Naive thymus-derived CD4-positive, alpha-beta T cell (primary cell): ENCODE data around the gene HSFX1. TPM values are rescaled to one million over a fixed set of nuclear protein-coding genes. Genes with fewer than 3 reads are reported as not detected.
"Not testable (repeated sequence)": the region's sequence is repeated elsewhere in the genome, so short reads cannot be mapped to it uniquely, and the experiment has no call there.

Experiments
- ATAC-seq: fragments of 150-1000 bp; cut with Tn5 transposase; 2 replicates; pipeline ENCODE4 v1.10.0; 2021; ENCODE audit warnings: mild to moderate bottlenecking, moderate library complexity
- CTCF ChIA-PET: fragments of 350-600 bp; sonication (Branson Sonifier 250); formaldehyde crosslinking; loops from one replicate; lab custom pipeline; 2021; ENCODE audit warnings: antibody characterized with exemption; lab: Charles Lee
- POLR2A ChIA-PET: fragments of 350-600 bp; sonication (Branson Sonifier 250); formaldehyde crosslinking; loops from one replicate; lab custom pipeline; 2021; ENCODE audit warnings: antibody characterized with exemption, inconsistent platforms; lab: Charles Lee
- DNase-seq, 9 donors: peaks; one replicate each; pipeline versions ENCODE4 v3.0.0 to v3.0.0-alpha.2; 2020 to 2022; ENCODE audit warnings: mixed read lengths in 1 of 9
- H3K27ac ChIP-seq: one replicate; pipeline ENCODE4 v1.7.0; 2013; ENCODE audit warnings: mild to moderate bottlenecking, low read depth, low read length, moderate library complexity
- H3K27me3 ChIP-seq, 2 donors: one replicate each; pipeline ENCODE4 v1.7.0; 2013; ENCODE audit warnings: low read length in 2 of 2, mild to moderate bottlenecking in 2 of 2, moderate library complexity in 2 of 2; ENCODE audit not compliant: control insufficient read depth in 2 of 2, insufficient read depth in 2 of 2
- H3K36me3 ChIP-seq, 3 experiments: 1 replicate in 2 of 3; 2 replicates in 1 of 3; pipeline ENCODE4 v1.7.0; 2013; ENCODE audit warnings: low read length in 3 of 3, mild to moderate bottlenecking in 3 of 3, moderate library complexity in 1 of 3; ENCODE audit not compliant: insufficient read depth in 3 of 3, control insufficient read depth in 2 of 3
- H3K4me1 ChIP-seq, 2 donors: one replicate each; pipeline ENCODE4 v1.7.0; 2013; ENCODE audit warnings: low read length in 2 of 2, mild to moderate bottlenecking in 2 of 2, moderate library complexity in 1 of 2; ENCODE audit not compliant: control insufficient read depth in 2 of 2, insufficient read depth in 2 of 2
- H3K4me3 ChIP-seq: 2 replicates; pipeline ENCODE4 v1.7.0; 2013; ENCODE audit warnings: mild to moderate bottlenecking, low read length
- H3K9me3 ChIP-seq, 3 experiments: 1 replicate in 2 of 3; 2 replicates in 1 of 3; pipeline ENCODE4 v1.7.0; 2013; ENCODE audit warnings: low read length in 3 of 3; ENCODE audit not compliant: control insufficient read depth in 2 of 3
- H3K27ac Mint-ChIP-seq, 9 donors: one replicate each; pipeline ENCODE4 v1.8.0; 2020 to 2022; ENCODE audit warnings: mixed read lengths in 9 of 9, mild to moderate bottlenecking in 8 of 9, moderate library complexity in 5 of 9, inconsistent platforms in 2 of 9
- H3K27me3 Mint-ChIP-seq, 5 donors: one replicate each; pipeline ENCODE4 v1.8.0; 2021 to 2022; ENCODE audit warnings: mixed read lengths in 5 of 5, mild to moderate bottlenecking in 1 of 5
- H3K36me3 Mint-ChIP-seq, 5 donors: one replicate each; pipeline ENCODE4 v1.8.0; 2020 to 2022; ENCODE audit warnings: mixed read lengths in 5 of 5, mild to moderate bottlenecking in 3 of 5, inconsistent platforms in 1 of 5
- H3K4me1 Mint-ChIP-seq, 7 donors: one replicate each; pipeline ENCODE4 v1.8.0; 2020 to 2022; ENCODE audit warnings: mixed read lengths in 7 of 7, mild to moderate bottlenecking in 3 of 7, inconsistent platforms in 1 of 7
- H3K4me3 Mint-ChIP-seq, 10 donors: one replicate each; pipeline ENCODE4 v1.8.0; 2020 to 2022; ENCODE audit warnings: mild to moderate bottlenecking in 10 of 10, mixed read lengths in 10 of 10, moderate library complexity in 6 of 10, inconsistent platforms in 2 of 10
- H3K9me3 Mint-ChIP-seq, 11 donors: one replicate each; pipeline ENCODE4 v1.8.0; 2020 to 2022; ENCODE audit warnings: mixed read lengths in 11 of 11, mild to moderate bottlenecking in 4 of 11, inconsistent platforms in 1 of 11, moderate library complexity in 1 of 11
- intact Hi-C, 2 donors: fragments of 100-400 bp; cut with micrococcal nuclease; formaldehyde crosslinking; loops; one replicate each; pipeline ENCODE4 v1.15.1; 2023
- polyA plus RNA-seq, 2 donors: library from polyadenylated mRNA; unstranded; fragments of 300-500 nt; fragmentation: Illumina TruSeq; gene quantifications; one replicate each; pipeline ENCODE4 v1.2.3, GENCODE V29; 2021
- total RNA-seq, 6 experiments: library from RNA in 5 of 6; stranded (reverse) in 5 of 6; gene quantifications; 1 replicate in 5 of 6; 2 replicates in 1 of 6; pipeline ENCODE4 v1.2.3 and lab custom pipeline; 2021 to 2026

The HSFX1 gene
- total and polyA plus RNA-seq, 7 experiments from 2014 or later, result 0.47 to 2.8 (median 0.85) TPM; not detected in 1

GRCh38 chrX:149758715-149759078 lies 15.2 kb upstream of the HSFX1 start:
- H3K9me3 ChIP-seq, POLR2A ChIA-PET, H3K36me3 ChIP-seq, H3K27me3 Mint-ChIP-seq, ATAC-seq, H3K4me1 Mint-ChIP-seq, intact Hi-C loops, DNase-seq, H3K27me3 ChIP-seq, CTCF ChIA-PET, H3K9me3 Mint-ChIP-seq, H3K27ac Mint-ChIP-seq, H3K4me3 Mint-ChIP-seq, H3K4me3 ChIP-seq, H3K4me1 ChIP-seq, H3K36me3 Mint-ChIP-seq, H3K27ac ChIP-seq: not testable (repeated sequence)

- ATAC-seq (no peak), DNase-seq (no peak)
- no peaks in the 10 kb centered on the region for H3K9me3 ChIP-seq
- no peaks in the 10 kb centered on the region for H3K4me1 ChIP-seq
- H3K27me3 Mint-ChIP-seq, result no peaks in the 10 kb centered on the region
- no peaks in the 10 kb centered on the region for H3K4me1 Mint-ChIP-seq
- no peaks in the 10 kb centered on the region for H3K36me3 Mint-ChIP-seq
- H3K27ac Mint-ChIP-seq, result no peak overlapping the region
- intact Hi-C loops, result no loop called here
- no peaks in the 10 kb centered on the region for H3K9me3 Mint-ChIP-seq
- H3K36me3 ChIP-seq, result no peaks in the 10 kb centered on the region
- no peak overlapping the region for H3K4me3 ChIP-seq
- CTCF ChIA-PET, result no interaction called here
- H3K4me3 Mint-ChIP-seq, result no peak overlapping the region
- H3K27ac ChIP-seq, result no peak overlapping the region
- POLR2A ChIA-PET, result no interaction called here
- H3K27me3 ChIP-seq, result no peaks in the 10 kb centered on the region
These were observed 14.0 kb upstream of the HSFX1 start for GRCh38 chrX:149759824-149760223.

DNA sequence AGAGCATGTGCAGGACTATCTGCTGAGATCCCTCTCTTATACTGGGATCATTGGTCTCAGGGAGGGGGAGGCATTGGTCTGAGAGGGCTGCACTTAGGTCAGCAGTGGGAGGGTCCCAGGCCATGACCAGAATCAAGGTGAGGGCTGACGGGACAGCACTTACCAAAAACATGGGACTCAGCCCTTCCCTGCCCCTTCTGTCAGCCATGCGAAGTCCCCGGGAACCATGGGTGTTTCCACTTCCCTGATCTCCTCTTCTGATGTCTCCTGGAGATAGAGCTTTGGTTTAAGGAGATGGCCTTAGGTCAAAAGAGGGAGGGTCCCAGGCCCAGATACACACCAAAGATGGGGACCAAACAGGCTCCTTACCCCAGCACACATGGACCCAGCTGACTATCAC lies 12.9 kb upstream of the HSFX1 start:
- intact Hi-C loops, result no loop called here
- no peak for ATAC-seq
- no peaks in the 10 kb centered on the region for H3K9me3 Mint-ChIP-seq
- H3K36me3 Mint-ChIP-seq, result no peaks in the 10 kb centered on the region
- no peaks in the 10 kb centered on the region for H3K36me3 ChIP-seq
- ChIA-PET POLR2A (no interaction called here), CTCF (no interaction called here)
- H3K27ac Mint-ChIP-seq, result no peak overlapping the region
- no peaks in the 10 kb centered on the region for H3K4me1 Mint-ChIP-seq
- H3K4me3 Mint-ChIP-seq, result no peak overlapping the region
- no peaks in the 10 kb centered on the region for H3K4me1 ChIP-seq
- H3K4me3 ChIP-seq, result no peak overlapping the region
- H3K27me3 Mint-ChIP-seq, result no peaks in the 10 kb centered on the region
- H3K9me3 ChIP-seq, result no peaks in the 10 kb centered on the region
- no peaks in the 10 kb centered on the region for H3K27me3 ChIP-seq
- DNase-seq, result no peak
- H3K27ac ChIP-seq, result no peak overlapping the region

- intact Hi-C loops, H3K4me1 ChIP-seq, H3K27me3 Mint-ChIP-seq, H3K27ac ChIP-seq, H3K27ac Mint-ChIP-seq, H3K4me3 ChIP-seq, H3K36me3 ChIP-seq, ATAC-seq, H3K27me3 ChIP-seq, H3K9me3 ChIP-seq, H3K4me1 Mint-ChIP-seq, DNase-seq, POLR2A ChIA-PET, CTCF ChIA-PET, H3K4me3 Mint-ChIP-seq, H3K36me3 Mint-ChIP-seq, H3K9me3 Mint-ChIP-seq: not testable (repeated sequence)
These were observed 11.8 kb upstream of the HSFX1 start for GRCh38 chrX:149761858-149762674.

DNA sequence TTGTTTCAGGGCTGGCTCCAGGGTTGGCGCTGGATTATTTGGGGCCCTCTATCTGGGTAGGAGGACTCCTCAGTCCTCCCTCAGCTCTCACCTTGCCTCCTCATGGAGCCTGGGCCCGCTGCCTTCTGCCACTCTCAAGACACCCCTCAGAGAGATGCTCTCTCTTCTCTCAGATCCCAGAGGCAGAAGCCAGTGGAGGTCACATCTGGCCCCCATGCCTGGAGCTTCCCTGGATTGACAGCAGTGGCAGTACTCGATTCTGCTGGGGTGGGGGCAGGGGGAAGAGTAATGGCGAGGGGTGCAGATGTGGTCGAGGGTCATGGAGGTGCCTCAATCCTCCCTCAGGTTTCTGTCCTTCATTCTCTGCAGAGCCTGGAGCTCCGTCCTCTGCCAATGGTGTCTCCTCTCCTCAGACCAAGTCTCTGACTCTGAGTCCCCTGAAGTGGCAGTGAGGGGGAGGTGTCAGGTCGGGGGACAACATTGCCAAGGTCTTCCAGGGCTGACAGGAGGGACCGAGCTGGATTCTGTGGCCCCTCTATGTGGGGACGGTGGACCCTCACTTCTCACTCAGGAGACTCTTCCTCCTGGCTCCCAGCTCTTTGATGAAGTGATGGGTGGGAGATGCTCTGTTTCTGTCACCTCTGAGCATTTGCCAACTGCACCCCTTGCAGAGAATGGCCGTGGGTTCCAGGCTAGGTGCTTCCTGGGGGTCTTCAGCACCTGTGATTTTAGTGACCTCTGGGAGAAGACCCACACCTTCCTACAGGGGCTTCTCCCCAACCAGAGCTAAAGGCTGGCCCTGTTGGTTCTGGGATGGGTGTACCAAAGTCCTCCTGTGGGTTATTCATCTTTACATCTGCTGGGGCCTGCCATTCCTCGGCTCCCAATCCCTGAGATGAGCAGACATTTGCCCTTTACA lies 10.9 kb upstream of the HSFX1 start:
- CTCF ChIA-PET, result no interaction called here
- Mint-ChIP-seq H3K4me3 (no peak overlapping the region), H3K27me3 (no peaks in the 10 kb centered on the region), H3K36me3 (no peaks in the 10 kb centered on the region), H3K4me1 (no peaks in the 10 kb centered on the region), H3K27ac (no peak overlapping the region), H3K9me3 (no peaks in the 10 kb centered on the region)
- no peaks in the 10 kb centered on the region for H3K36me3 ChIP-seq
- no peaks in the 10 kb centered on the region for H3K27me3 ChIP-seq
- no peak overlapping the region for H3K4me3 ChIP-seq
- POLR2A ChIA-PET, result no interaction called here
- H3K4me1 ChIP-seq, result no peaks in the 10 kb centered on the region
- no peaks in the 10 kb centered on the region for H3K9me3 ChIP-seq
- no peak for DNase-seq
- ATAC-seq, result no peak
- intact Hi-C loops, result no loop called here
- no peak overlapping the region for H3K27ac ChIP-seq

- ATAC-seq, H3K9me3 ChIP-seq, H3K36me3 ChIP-seq, H3K9me3 Mint-ChIP-seq, H3K4me1 ChIP-seq, H3K4me1 Mint-ChIP-seq, H3K27ac ChIP-seq, H3K36me3 Mint-ChIP-seq, intact Hi-C loops, H3K27ac Mint-ChIP-seq, CTCF ChIA-PET, H3K27me3 ChIP-seq, H3K4me3 Mint-ChIP-seq, POLR2A ChIA-PET, DNase-seq, H3K27me3 Mint-ChIP-seq, H3K4me3 ChIP-seq: not testable (repeated sequence)
These were observed 3.5 kb upstream of the HSFX1 start for GRCh38 chrX:149770344-149770743.
